Activated T-cell treated with anti-CD3 and anti-CD28 coated beads for 48 hours (primary cell): ENCODE data around the gene IKZF4.
"Not testable (repeated sequence)": the region's sequence is repeated elsewhere in the genome, so short reads cannot be mapped to it uniquely, and the experiment has no call there.

Source experiments
- DNase-seq: peaks from one replicate; pipeline ENCODE4 v3.0.0-alpha.2; 2020; ENCODE audit warnings: low read depth

Gene IKZF4

GRCh38 chr12:56040151-56040550 is 19.3 kb downstream of the IKZF4 start:
- no peak for DNase-seq

GRCh38 chr12:56040963-56041551 is 20.2 kb downstream of the IKZF4 start:
- DNase-seq, result no peak

- DNase-seq, result peak; percentile 88
Observed at GRCh38 chr12:56041552-56042429, 20.9 kb downstream of the IKZF4 start, which contains the start of gene RPS26. Gene RPS26 (plus strand): TSS chr12:56041918. CDS start chr12:56042167, 249 bp downstream.

GRCh38 chr12:56042430-56042813 is 21.6 kb downstream of the IKZF4 start:
- DNase-seq, result not testable (repeated sequence)

GRCh38 chr12:56042843-56043242 is 22.0 kb downstream of the IKZF4 start:
- DNase-seq, result no peak

GRCh38 chr12:56046027-56046780 is 25.4 kb downstream of the IKZF4 start:
- no peak for DNase-seq

- no peak for DNase-seq
Observed at GRCh38 chr12:56053407-56053893, 32.6 kb downstream of the IKZF4 start.

GRCh38 chr12:56059964-56060363 is 39.1 kb downstream of the IKZF4 start:
- not testable (repeated sequence) for DNase-seq

- DNase-seq, result no peak
Observed at GRCh38 chr12:56061982-56062381, 41.1 kb downstream of the IKZF4 start.

- no peak for DNase-seq
Observed at GRCh38 chr12:56062996-56063395, 42.2 kb downstream of the IKZF4 start.

GRCh38 chr12:56071648-56072047 is 50.8 kb downstream of the IKZF4 start:
- DNase-seq, result no peak

- no peak for DNase-seq
Observed at GRCh38 chr12:56074396-56074795, 53.6 kb downstream of the IKZF4 start.

- DNase-seq, result not testable (repeated sequence)
Observed at GRCh38 chr12:56077966-56078365, 57.1 kb downstream of the IKZF4 start.

GRCh38 chr12:56078427-56078826 is 57.6 kb downstream of the IKZF4 start:
- DNase-seq, result no peak

- peak; percentile 49 for DNase-seq
Observed at GRCh38 chr12:56078931-56079722, 58.3 kb downstream of the IKZF4 start.

GRCh38 chr12:56079723-56080555 is 59.1 kb downstream of the IKZF4 start, which contains the start of gene ERBB3:
Gene ERBB3 (plus strand): TSS chr12:56080165. CDS start chr12:56080301, 136 bp downstream.
- peak; percentile 66 for DNase-seq

GRCh38 chr12:56080556-56081138 is 59.8 kb downstream of the IKZF4 start:
- no peak for DNase-seq

GRCh38 chr12:56081393-56082347 is 60.8 kb downstream of the IKZF4 start:
- no peak for DNase-seq

GRCh38 chr12:56082382-56082781 is 61.5 kb downstream of the IKZF4 start:
- DNase-seq, result no peak
